Measurements from ENCODE around the gene EBF4.

Gene EBF4

GRCh38 chr20:2745936-2746635 is 53.5 kb downstream of the EBF4 start:
- DNase-seq = no peak

- no peak for DNase-seq
Measured at GRCh38 chr20:2746636-2747265, 54.2 kb downstream of the EBF4 start.

GRCh38 chr20:2747676-2748235 is 55.2 kb downstream of the EBF4 start:
- no peak for DNase-seq

DNA sequence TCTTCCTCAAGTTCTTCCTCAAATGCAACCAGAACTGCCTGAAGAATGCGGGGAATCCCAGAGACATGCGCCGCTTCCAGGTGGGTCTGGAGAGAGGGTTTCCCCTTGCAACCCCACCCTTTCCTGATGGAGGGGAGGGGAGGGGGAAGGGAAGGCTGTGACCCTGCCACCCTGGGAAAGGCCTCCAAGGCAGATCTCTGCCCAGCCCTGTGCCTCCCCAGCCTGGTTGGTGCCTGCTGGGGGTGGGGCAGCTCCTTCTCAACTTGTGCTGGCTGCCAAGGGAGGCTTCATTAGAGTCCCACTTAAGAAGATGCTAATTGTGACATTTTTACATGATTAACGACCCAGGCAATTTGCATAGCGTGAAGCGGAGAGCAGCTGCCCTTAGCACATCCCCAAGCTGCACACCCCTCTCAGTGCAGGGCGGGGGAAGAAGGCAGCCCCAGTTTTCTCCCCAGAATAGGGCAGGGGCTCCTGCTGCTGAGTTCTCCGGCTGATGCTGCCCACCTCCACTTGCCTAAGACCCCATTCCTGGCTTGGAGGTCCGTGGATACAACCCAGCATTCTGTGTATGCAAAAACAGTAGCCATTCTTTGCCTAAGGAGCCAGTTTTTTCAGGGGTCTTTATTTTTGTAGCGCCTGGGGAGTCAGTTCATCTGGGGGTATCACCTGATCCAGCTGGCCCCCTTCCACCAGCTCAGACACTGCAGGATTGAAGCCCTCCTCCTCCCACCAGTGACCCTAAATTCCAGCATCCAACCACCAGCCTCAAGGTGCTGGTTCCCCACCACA is 56.2 kb downstream of the EBF4 start:
- no peak for DNase-seq

DNA sequence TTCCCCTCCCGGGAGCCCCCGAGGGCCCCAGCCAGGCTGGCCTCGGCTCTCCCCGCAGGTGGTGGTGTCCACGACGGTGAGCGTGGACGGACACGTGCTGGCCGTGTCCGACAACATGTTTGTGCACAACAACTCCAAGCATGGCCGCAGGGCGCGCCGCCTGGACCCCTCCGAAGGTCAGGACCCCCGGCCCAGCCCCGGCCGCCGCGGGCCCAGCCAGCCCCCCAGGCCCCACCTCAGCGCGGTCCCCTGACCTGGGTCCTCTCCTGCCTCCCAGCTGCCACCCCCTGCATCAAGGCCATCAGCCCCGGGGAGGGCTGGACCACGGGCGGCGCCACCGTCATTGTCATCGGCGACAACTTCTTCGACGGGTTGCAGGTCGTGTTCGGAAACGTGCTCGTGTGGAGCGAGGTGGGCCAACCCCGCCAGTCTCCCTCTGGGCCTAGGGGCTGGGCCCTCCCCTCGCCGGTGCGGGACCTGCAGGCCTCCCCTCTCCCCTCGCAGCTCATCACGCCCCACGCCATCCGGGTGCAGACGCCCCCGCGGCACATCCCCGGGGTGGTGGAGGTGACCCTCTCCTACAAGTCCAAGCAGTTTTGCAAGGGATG is 56.9 kb downstream of the EBF4 start:
- DNase-seq = no peak

DNA sequence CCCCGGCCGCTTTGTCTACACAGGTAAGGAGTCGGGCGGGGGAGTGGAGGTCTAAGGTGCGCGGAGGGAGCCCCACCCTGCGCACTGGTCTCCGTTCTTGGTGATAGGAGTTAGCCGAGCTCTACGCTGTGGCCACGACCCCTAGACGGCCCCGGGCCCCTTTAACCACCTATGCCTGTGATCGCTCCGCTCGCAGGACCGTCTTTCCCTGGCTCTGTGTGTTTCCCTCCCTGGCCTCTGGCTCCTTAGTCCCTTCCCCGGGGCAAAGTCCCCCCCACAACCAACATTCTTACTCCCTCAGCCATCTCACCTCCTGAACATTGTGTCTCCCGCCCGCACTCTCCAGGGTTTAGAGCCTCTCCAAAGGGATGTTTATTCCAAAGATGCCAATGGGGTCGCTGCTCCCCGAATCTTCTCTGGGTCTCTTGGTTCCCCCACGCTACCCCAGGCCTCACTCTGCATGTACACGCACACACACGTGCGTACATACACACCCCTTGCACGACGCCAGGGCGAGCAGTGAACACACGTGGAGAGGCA is 57.4 kb downstream of the EBF4 start:
- no peak for DNase-seq

DNA sequence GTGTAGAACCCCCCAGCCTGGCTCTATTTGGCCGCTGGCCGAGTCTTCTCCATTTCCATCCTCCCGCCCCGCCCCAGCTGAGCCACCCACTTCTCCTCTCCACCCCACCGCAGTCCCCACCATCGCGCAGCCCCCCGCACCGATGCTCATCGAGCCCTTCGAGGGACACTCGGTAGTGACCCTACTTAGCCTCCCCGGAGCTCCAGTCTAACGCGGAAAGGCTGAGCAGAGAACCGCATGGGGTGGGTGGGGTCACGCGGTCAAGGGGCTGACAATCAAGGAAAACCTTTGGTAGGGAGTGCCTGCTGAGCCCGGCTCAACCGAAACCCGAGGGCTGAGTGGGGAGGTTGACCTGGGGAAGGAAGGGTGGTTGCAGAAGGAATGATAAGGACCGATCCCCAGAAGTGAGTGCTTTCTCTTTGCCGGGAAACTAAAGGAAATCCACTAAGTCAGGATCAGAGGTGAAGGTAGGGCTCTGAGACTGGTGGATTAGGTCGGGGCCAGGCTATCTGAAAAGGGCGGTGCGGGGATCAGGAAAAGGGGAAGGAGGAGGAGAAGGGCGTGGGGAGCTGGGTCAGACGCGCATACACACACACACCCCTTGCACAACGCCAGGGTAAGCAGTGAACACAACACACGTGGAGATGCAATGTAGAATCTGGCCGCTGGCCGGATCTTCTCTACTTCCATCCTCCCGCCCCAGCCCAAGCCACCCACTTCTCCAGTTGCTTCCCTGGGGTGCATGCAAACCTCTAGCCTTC is 58.1 kb downstream of the EBF4 start:
- peak; percentile 24 for DNase-seq

DNA sequence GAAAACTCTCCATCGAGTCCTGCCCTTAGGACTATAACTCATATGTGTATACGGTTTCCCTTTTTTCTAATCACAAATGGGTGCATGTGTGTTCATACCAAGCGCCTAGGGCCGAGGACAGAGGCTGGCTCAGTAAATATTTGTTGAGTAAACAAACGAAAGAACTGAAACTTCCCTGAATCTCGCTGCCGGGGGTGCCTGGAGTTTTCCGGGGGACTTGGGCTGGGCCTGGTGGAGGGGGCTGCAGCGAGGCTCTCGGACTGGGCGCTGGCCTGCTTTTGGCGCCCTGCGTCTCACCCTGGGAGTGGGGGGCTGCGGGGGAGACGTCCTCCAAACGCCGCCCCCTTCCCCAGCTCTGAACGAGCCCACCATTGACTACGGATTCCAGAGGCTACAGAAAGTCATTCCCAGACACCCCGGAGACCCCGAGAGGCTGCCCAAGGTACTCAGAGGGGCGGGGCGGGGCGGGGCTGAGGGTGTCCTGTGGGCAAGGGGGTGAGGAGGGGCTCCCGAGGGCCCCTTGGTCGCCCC is 58.8 kb downstream of the EBF4 start:
- no peak for DNase-seq

GRCh38 chr20:2751878-2752566 is 59.4 kb downstream of the EBF4 start:
- DNase-seq = no peak

DNA sequence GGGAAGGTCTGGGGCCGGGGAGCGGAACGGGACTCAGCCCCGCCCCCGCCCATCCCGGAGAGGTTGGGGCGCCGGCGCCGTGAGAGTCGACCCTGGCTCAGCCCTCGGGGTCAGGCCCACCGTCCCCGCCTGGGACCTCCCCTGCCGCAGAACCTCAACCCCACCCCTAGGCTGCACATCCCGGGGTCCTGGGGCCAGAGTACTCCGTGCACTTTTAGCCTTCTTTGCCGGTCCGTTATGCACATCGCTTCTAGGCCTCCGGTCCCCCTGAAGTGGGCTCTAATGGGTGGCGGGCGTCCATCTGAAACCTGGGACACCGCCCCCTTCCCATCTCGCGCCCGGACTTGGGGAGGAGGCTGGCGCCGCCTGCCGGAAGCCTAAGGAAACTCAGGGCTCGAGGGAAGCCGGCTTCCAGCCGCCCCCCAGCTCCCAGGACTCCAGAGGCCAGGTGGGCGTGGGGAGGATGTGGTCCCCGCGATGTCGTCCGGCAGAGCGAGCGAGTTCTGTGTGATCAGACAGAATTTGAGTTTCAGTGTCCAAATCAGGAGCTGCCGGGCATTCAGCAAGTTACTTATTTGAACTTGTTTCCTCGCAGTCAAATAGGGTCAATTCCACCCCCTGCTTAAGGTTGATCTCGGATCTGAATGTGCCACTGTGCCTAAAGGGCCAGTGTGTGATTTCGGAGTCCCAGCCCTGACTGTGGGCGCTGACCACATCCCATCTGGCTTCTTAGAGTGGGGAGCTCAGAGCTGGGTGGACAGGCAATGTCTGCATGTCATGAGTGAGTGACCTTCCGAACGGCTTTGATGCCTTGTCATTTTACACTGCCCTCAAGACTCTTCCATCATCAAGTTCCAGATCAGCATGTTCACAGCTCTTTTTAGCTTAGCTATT is 60.2 kb downstream of the EBF4 start:
- DNase-seq = peak; percentile 39

DNA sequence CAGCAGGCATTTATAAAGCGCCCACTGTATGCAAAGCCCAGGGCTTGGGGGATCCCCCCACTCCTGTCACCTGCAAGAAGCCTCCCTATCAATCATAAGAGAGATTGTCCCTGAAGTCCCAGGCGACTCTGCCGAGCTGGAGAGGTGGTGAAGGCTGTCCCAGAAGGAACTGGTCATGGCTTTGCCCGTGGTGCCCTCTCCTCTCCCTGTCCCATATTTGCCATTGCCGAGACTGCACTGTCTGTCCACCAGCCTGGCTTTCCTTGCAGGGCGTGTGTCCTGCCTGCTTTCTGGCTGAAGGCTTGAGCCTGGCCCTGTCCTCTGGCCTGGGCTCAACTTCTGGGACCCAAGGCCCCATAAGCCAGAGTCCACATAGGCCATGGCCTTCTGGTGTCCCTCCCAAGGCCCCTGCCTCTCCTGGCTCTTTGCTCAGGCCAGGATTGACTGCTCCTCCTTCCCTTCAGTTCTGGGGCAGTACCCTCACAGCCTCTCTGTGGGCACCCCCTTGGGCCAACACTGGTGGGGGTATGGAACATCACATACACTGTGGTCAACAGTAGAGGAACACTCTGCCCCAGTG is 61.0 kb downstream of the EBF4 start:
- no peak for DNase-seq

DNA sequence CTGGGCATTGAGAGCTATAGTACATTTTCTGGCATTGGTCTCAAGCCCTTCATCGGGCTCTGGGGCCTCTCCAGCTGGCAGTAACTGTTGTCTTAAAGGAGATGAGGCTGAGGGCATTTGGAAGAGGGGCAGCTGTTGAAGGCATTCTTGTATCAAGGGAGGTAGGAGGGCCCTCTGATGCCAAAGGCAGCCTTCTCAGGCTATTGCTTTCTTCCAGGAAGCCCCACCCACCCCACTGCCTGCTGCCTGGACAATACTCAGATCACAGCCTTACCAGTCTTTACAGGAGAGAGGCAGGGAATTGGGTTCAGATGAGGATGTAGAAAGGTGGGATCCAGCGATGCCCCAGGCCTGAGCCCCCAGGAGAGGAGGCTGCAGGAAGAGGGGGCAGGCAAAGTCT is 61.8 kb downstream of the EBF4 start:
- DNase-seq = no peak

DNA sequence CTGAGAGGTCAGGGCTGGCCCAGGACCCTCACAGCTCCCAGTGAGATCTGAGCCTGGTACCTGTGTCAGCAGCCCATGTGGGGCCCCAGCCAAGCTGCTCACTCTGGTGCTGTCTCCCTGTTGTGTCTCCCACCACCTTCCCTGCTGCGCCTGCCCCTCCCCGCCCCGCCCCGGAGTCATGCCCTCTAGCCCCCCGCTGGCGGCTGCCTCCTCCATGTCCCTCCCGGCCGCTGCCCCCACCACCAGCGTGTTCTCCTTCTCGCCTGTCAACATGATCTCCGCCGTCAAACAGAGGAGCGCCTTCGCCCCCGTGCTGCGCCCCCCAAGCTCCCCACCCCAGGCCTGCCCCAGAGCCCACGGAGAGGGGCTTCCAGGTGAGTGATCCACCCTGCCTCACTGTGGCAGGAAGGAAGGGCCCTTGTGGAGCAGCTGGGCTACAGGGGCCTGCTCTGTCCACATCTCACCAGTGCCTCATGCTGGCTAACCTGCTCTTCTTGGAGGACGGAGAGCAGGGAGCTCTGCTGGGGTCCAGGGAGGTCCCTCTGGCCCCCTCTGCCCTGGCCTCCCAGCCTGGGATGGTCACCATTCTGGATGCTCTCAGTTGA is 63.0 kb downstream of the EBF4 start:
- DNase-seq = no peak

DNA sequence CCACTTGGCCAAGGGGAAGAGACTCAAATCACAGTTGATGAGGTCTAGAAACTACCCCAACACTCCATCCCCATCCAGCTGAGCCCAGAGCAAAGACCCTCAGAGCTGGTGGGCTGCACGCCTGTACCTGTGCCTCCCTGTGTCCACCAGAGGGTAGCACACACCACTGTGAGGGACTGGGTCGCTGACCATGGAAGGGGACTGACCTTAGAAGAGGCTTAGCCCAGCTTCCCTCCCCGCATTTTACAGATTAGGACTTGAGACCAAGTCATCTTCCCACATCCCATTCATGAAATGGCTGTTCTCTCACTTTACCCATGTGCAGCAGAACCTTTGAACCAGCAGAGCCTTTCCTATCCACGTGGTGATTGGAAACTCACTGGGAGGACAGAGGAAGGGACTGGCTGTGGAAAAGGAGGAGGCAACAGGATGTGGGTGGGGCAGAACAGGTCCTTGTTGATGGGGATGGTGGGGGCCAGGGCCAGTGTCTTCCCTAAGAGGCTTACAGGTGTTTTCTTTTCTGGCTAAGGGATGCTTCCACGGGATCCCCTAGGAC is 63.6 kb downstream of the EBF4 start:
- DNase-seq = peak; percentile 35

DNA sequence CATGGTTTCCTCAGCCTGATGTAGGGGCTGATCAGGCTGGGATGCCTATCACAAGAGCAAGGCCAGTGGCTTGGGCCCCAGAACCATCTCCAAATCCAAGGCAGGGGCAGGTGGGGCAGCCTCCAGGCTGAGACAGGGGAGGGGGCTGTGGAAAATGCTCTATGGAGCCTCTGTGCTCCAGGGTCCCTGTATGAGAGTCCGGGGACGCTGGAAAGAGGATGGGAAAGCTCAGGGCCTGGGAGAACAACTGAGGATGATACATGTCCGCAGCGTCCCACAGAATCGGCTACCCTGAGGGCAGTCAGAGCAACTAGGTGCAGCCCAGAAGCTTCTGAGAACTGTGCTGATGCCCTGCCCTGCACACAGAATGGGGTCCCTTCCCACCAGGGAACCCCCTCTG is 64.4 kb downstream of the EBF4 start:
- no peak for DNase-seq

- no peak for DNase-seq
Measured at GRCh38 chr20:2757969-2758368, 65.4 kb downstream of the EBF4 start.

DNA sequence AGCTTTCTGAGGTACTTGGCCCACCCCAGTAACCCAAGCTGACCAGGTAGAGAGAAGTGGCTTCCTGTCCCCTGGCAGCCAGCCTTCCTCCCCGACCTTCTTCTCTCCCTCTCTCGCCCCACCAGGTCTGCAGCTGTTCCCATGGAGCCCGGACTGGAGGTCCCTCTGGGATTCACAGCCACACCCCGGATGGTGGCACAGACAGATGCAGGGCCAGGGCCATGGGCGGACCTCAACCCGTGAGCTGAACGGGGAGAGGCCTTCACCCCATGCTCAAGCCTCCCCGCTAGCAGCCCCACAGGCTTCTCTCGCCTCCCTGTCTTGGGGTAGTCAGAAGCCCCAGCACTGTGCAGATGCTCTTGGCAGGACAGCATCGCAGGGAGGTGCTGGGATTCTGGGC is 66.6 kb downstream of the EBF4 start:
- no peak for DNase-seq

- DNase-seq = no peak
Measured at GRCh38 chr20:2759603-2760296, 67.2 kb downstream of the EBF4 start.
